Body of pancreas (tissue), 4 donors: Measurements from ENCODE around the gene ZNF597.
"Not testable (repeated sequence)": the region's sequence is repeated elsewhere in the genome, so short reads cannot be mapped to it uniquely, and the experiment has no call there.

Experiments
- POLR2A ChIP-seq, 3 donors: fragments of 450-650 bp; IDR thresholded peaks; one replicate each; pipeline ENCODE4 v1.6.1; 2016; ENCODE audit warnings: antibody characterized with exemption in 3 of 3, mild to moderate bottlenecking in 2 of 3
- TF ChIP-seq, protein P1 (sequence below), 7 experiments: fragments of 450-650 bp in 4 of 7; fragments of 200-600 bp in 3 of 7; sonication (generic) in 3 of 7; IDR thresholded peaks; one replicate each; pipeline ENCODE4 v1.5.1; 2016 to 2019; ENCODE audit warnings: antibody characterized with exemption in 7 of 7

DNA sequence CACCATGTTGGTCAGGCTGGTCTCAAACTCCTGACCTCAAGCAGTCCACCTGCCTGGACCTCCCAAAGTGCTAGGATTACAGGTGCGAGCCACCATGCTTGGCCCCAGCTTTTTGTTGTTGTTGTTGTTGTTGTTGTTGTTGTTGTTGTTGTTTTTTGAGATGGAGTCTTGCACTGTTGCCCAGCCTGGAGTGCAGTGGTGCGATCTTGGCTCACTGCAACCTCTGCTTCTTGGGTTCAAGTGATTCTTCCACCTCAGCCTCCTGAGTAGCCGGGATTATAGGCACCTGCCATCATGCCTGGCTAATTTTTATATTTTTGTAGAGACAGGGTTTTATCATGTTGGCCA lies 30.3 kb upstream of the ZNF597 start:
- TF ChIP-seq, protein P1, sequence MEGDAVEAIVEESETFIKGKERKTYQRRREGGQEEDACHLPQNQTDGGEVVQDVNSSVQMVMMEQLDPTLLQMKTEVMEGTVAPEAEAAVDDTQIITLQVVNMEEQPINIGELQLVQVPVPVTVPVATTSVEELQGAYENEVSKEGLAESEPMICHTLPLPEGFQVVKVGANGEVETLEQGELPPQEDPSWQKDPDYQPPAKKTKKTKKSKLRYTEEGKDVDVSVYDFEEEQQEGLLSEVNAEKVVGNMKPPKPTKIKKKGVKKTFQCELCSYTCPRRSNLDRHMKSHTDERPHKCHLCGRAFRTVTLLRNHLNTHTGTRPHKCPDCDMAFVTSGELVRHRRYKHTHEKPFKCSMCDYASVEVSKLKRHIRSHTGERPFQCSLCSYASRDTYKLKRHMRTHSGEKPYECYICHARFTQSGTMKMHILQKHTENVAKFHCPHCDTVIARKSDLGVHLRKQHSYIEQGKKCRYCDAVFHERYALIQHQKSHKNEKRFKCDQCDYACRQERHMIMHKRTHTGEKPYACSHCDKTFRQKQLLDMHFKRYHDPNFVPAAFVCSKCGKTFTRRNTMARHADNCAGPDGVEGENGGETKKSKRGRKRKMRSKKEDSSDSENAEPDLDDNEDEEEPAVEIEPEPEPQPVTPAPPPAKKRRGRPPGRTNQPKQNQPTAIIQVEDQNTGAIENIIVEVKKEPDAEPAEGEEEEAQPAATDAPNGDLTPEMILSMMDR (IDR thresholded peaks at IDR 0.05), result not testable (repeated sequence)
- not testable (repeated sequence) for TF ChIP-seq POLR2A (IDR thresholded peaks at IDR 0.05)
